Tibial nerve (tissue), 3 donors: ENCODE results near the gene CUTC.

Source experiments
- CTCF ChIP-seq, 5 experiments: fragments of 200-600 bp in 3 of 5; fragments of 450-650 bp in 2 of 5; sonication (generic) in 3 of 5; IDR thresholded peaks; one replicate each; pipeline ENCODE4 v1.5.1; 2016 to 2019; ENCODE audit warnings: antibody characterized with exemption in 5 of 5, mild to moderate bottlenecking in 3 of 5, moderate library complexity in 2 of 5
- POLR2A ChIP-seq, 2 donors: fragments of 450-650 bp; IDR thresholded peaks; one replicate each; pipeline ENCODE4 v1.6.1; 2017; ENCODE audit warnings: antibody characterized with exemption in 2 of 2, mild to moderate bottlenecking in 2 of 2, moderate library complexity in 2 of 2

DNA sequence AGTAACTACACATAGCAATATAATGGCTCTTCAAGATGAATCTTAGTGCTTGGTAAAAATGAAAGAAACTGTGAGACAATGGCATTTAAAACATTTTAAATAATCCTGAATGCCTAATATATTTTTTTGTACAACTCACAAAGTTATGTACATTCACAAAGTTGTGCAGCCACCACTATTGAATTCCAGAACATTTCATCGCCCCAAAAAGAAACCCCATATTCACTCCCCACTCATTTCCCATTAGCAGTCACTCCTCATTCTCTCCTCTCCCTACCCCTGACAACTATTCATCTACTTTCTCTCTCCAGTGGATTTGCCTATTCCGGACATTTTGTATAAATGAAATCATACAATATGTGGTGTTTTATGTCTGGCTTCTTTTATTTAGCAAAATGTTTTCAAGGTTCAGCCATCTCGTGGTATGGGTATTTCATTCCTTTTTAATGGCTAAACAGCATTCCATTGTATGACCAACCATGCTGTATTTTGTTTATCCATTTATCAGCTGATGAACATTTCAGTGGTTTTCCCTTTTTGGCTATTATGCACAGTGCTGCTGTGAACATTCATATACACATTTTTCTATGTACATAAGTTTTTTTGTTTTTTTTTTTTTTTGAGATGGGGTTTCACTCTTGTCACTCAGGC lies 38.0 kb upstream of the CUTC start:
- TF ChIP-seq CTCF (IDR thresholded peaks at IDR 0.05) (no peak), POLR2A (IDR thresholded peaks at IDR 0.05) (no peak)
